Muscle of back (tissue), 13 donors: Measurements from ENCODE around the gene ZNF700. TPM values are rescaled to one million over a fixed set of nuclear protein-coding genes. Genes with fewer than 3 reads are reported as not detected.
"Not testable (repeated sequence)": the region's sequence is repeated elsewhere in the genome, so short reads cannot be mapped to it uniquely, and the experiment has no call there.

Source experiments
- DNase-seq, 3 donors: peaks; one replicate each; pipeline versions ENCODE4 v3.0.0 to v3.0.0-alpha.2; 2013
- long read RNA-seq, 9 donors: transcript quantifications; one replicate each; lab custom pipeline, GENCODE V29; 2026
- polyA plus RNA-seq, 10 donors: library from polyadenylated mRNA; unstranded; fragments of 120-200 nt; gene quantifications; one replicate each; pipeline ENCODE4 v1.2.1, GENCODE V29; 2013; ENCODE audit not compliant: insufficient read length in 10 of 10

ZNF700 gene
- polyA plus RNA-seq, result 10 to 100 TPM in 2 of 10 donors, 1 to 10 TPM in 8; 3.7 to 12.0 (median 7.1) TPM
- long read RNA-seq, donor 1, result 0 reads
- long read RNA-seq, donor 2, partial matches to known transcripts, result 0 of 1 reads
- long read RNA-seq, donor 2, other reads (novel, unspliced or antisense), result 0 of 1 reads
- long read RNA-seq, donor 3, result 0 reads
- long read RNA-seq, donor 4, partial matches to known transcripts, result 0 of 2 reads
- long read RNA-seq, donor 4, other reads (novel, unspliced or antisense), result 0 of 2 reads
- long read RNA-seq, donor 5, partial matches to known transcripts, result 0 of 1 reads
- long read RNA-seq, donor 5, other reads (novel, unspliced or antisense), result 0 of 1 reads
- long read RNA-seq, donor 6, partial matches to known transcripts, result 0 of 2 reads
- long read RNA-seq, donor 6, other reads (novel, unspliced or antisense), result 0 of 2 reads
- long read RNA-seq, donor 7, result 0 reads
- long read RNA-seq, donor 8, partial matches to known transcripts, result 0 of 1 reads
- long read RNA-seq, donor 8, other reads (novel, unspliced or antisense), result 0 of 1 reads
- long read RNA-seq, donor 9, result 0 reads

- DNase-seq, result peak; percentile 94 to 98 (median 95)
Measured at GRCh38 chr19:11924886-11925650, at the start of gene ZNF700. ZNF700 (plus strand) TSS chr19:11925107; CDS start chr19:11925211, 104 bp downstream.

GRCh38 chr19:11879687-11880266 lies 45.1 kb upstream of the ZNF700 start:
- peak in 1 of 3 donors; percentile 2 for DNase-seq

- no peak for DNase-seq
Measured at GRCh38 chr19:11880598-11880997, 44.3 kb upstream of the ZNF700 start.

GRCh38 chr19:11881151-11881800 lies 43.6 kb upstream of the ZNF700 start:
- peak; percentile 27 to 67 (median 48) for DNase-seq

GRCh38 chr19:11882606-11883005 lies 42.3 kb upstream of the ZNF700 start:
- DNase-seq, result no peak

GRCh38 chr19:11887234-11887610 lies 37.7 kb upstream of the ZNF700 start:
- DNase-seq, result no peak

GRCh38 chr19:11887611-11888531 lies 37.0 kb upstream of the ZNF700 start, which contains the start of gene ZNF69:
ZNF69 (plus strand) TSS chr19:11887782; CDS start chr19:11887924, 142 bp downstream.
- DNase-seq, result peak; percentile 78 to 92 (median 83)

GRCh38 chr19:11889901-11890300 lies 35.0 kb upstream of the ZNF700 start:
- DNase-seq, result not testable (repeated sequence)

- no peak for DNase-seq
Measured at GRCh38 chr19:11890634-11891033, 34.3 kb upstream of the ZNF700 start.

GRCh38 chr19:11894851-11895250 lies 30.1 kb upstream of the ZNF700 start:
- DNase-seq, result no peak

GRCh38 chr19:11902228-11902627 lies 22.7 kb upstream of the ZNF700 start:
- DNase-seq, result no peak

- no peak for DNase-seq
Measured at GRCh38 chr19:11905928-11906327, 19.0 kb upstream of the ZNF700 start.

- not testable (repeated sequence) for DNase-seq
Measured at GRCh38 chr19:11911937-11912336, 13.0 kb upstream of the ZNF700 start.

GRCh38 chr19:11914417-11915051 lies 10.4 kb upstream of the ZNF700 start:
- DNase-seq, result not testable (repeated sequence)

GRCh38 chr19:11921852-11922495 lies 2.9 kb upstream of the ZNF700 start:
- no peak for DNase-seq

GRCh38 chr19:11925651-11926187 lies 812 bp downstream of the ZNF700 start:
- not testable (repeated sequence) for DNase-seq

- DNase-seq, result no peak
Measured at GRCh38 chr19:11927227-11927626, 2.3 kb downstream of the ZNF700 start.

- DNase-seq, result no peak
Measured at GRCh38 chr19:11931051-11931450, 6.1 kb downstream of the ZNF700 start.

GRCh38 chr19:11931513-11931912 lies 6.6 kb downstream of the ZNF700 start:
- no peak for DNase-seq
